Tibial artery (tissue), 4 donors: ENCODE results near the gene KIF21A.

ENCODE experiments used
- DNase-seq, 2 donors: peaks; one replicate each; pipeline ENCODE4 v3.0.0-alpha.2; 2019
- H3K27ac ChIP-seq, 2 donors: fragments of 200-600 bp; sonication (generic) in 1 of 2; 1 replicate in 1 of 2; 2 replicates in 1 of 2; pipeline ENCODE4 v1.5.1; 2018 to 2019; ENCODE audit warnings: mild to moderate bottlenecking in 1 of 2
- H3K27me3 ChIP-seq, 2 donors: fragments of 200-600 bp; sonication (generic) in 1 of 2; one replicate each; pipeline versions ENCODE4 v1.5.1 to v1.6.0; 2016 to 2019
- H3K36me3 ChIP-seq, 3 donors: fragments of 200-600 bp; sonication (generic) in 2 of 3; one replicate each; pipeline ENCODE4 v1.5.1; 2016 to 2019; ENCODE audit warnings: mild to moderate bottlenecking in 2 of 3
- H3K4me1 ChIP-seq, 4 donors: fragments of 200-600 bp; sonication (generic) in 2 of 4; 1 replicate in 3 of 4; 2 replicates in 1 of 4; pipeline ENCODE4 v1.5.1; 2016 to 2019
- H3K4me3 ChIP-seq, 2 donors: fragments of 200-600 bp; sonication (generic) in 1 of 2; 1 replicate in 1 of 2; 2 replicates in 1 of 2; pipeline ENCODE4 v1.5.1; 2018 to 2019; ENCODE audit warnings: mild to moderate bottlenecking in 2 of 2
- H3K9me3 ChIP-seq, 3 donors: fragments of 200-600 bp; sonication (generic) in 1 of 3; one replicate each; pipeline ENCODE4 v1.5.1; 2016 to 2019
- CTCF ChIP-seq, 2 experiments: fragments of 200-600 bp in 1 of 2; fragments of 450-650 bp in 1 of 2; IDR thresholded peaks; one replicate each; pipeline ENCODE4 v1.5.1; 2017 to 2019; ENCODE audit warnings: antibody characterized with exemption in 2 of 2, mild to moderate bottlenecking in 1 of 2, moderate library complexity in 1 of 2
- intact Hi-C: fragments of 100-400 bp; cut with DNase I; formaldehyde crosslinking; loops from one replicate; pipeline ENCODE4 v1.15.0; 2023; ENCODE audit warnings: low total_unique reads

The KIF21A gene

GRCh38 chr12:39354955-39355354 lies 88.0 kb downstream of the KIF21A start:
- H3K4me3 ChIP-seq, result no peak overlapping the region
- H3K9me3 ChIP-seq, result no peaks in the 10 kb centered on the region
- no peak for TF ChIP-seq CTCF (IDR thresholded peaks at IDR 0.05)
- no peak for DNase-seq
- no peaks in the 10 kb centered on the region for H3K27me3 ChIP-seq
- intact Hi-C loops, result no loop called here
- H3K4me1 ChIP-seq, result no peaks in the 10 kb centered on the region
- H3K36me3 ChIP-seq, result peaks cover 0 to 5% (median 4%) of the 10 kb centered on the region in 3 donors
- no peak overlapping the region for H3K27ac ChIP-seq

- H3K27me3 ChIP-seq, result no peaks in the 10 kb centered on the region
- DNase-seq, result no peak
- no peak for TF ChIP-seq CTCF (IDR thresholded peaks at IDR 0.05)
- no peaks in the 10 kb centered on the region for H3K4me1 ChIP-seq
- intact Hi-C loops, result no loop called here
- H3K9me3 ChIP-seq, result no peaks in the 10 kb centered on the region
- no peak overlapping the region for H3K4me3 ChIP-seq
- H3K27ac ChIP-seq, result no peak overlapping the region
- peaks cover 0 to 5% (median 4%) of the 10 kb centered on the region in 3 donors for H3K36me3 ChIP-seq
Observed at GRCh38 chr12:39352471-39353017, 90.4 kb downstream of the KIF21A start.

- Histone ChIP-seq H3K27me3 (no peaks in the 10 kb centered on the region), H3K4me1 (no peaks in the 10 kb centered on the region), H3K4me3 (no peak overlapping the region), H3K9me3 (no peaks in the 10 kb centered on the region), H3K27ac (no peak overlapping the region), H3K36me3 (no peaks in the 10 kb centered on the region)
- TF ChIP-seq CTCF (IDR thresholded peaks at IDR 0.05), result no peak
- no peak for DNase-seq
- intact Hi-C loops, result no loop called here
Observed at GRCh38 chr12:39351153-39351552, 91.8 kb downstream of the KIF21A start.

DNA sequence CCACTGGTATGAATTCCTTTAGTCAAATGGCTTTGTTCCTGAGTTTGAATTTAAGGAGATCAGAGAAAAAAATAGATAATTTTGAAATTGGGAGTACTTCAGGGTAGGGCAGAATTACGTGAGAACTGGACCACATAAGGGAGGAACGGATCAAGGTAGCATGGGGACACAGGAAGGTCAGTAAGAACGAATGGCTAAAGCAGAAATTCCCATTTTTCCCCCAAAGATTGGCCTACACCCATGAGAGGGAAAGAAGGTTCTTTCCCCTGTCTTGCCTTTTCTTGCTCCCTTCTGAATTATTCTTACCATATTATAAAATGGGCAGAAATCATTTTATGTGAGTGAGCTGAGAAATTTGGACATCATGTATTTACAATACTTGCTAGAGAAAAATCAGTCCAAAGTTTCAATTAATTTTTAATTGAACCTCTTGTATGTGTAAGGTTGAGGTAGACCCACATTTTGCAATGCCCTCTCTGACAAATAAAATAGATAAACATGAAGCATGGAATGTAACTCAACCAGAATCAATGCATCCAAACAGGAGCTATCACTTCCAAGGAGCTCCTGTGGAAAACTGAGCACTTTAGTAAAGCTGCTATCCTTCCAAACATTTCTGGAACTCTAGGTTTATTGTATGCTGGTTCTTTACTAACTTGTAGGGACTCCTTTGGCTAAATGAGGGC lies 93.8 kb downstream of the KIF21A start:
- Histone ChIP-seq H3K36me3 (no peaks in the 10 kb centered on the region), H3K4me1 (no peaks in the 10 kb centered on the region), H3K27ac (no peak overlapping the region), H3K9me3 (no peaks in the 10 kb centered on the region), H3K4me3 (no peak overlapping the region), H3K27me3 (no peaks in the 10 kb centered on the region)
- no peak for DNase-seq
- intact Hi-C loops, result no loop called here
- TF ChIP-seq CTCF (IDR thresholded peaks at IDR 0.05), result no peak

- Histone ChIP-seq H3K27me3 (no peaks in the 10 kb centered on the region), H3K4me1 (no peaks in the 10 kb centered on the region), H3K27ac (no peak overlapping the region), H3K36me3 (no peaks in the 10 kb centered on the region), H3K9me3 (no peaks in the 10 kb centered on the region), H3K4me3 (no peak overlapping the region)
- no peak for TF ChIP-seq CTCF (IDR thresholded peaks at IDR 0.05)
- intact Hi-C loops, result no loop called here
- DNase-seq, result no peak
Observed at GRCh38 chr12:39348523-39348922, 94.4 kb downstream of the KIF21A start.
